ENCODE results near the gene KLHL13.

The KLHL13 gene

GRCh38 chrX:118049713-118050112, 66.9 kb downstream of the KLHL13 start:
- H3K27ac ChIP-seq (ENCODE audit: low read depth, low read length) = no peak overlapping the region
- H3K27me3 ChIP-seq (ENCODE audit: control insufficient read depth, low read length) = no peaks in the 10 kb centered on the region
- H3K4me3 ChIP-seq (ENCODE audit: low read length) = no peak overlapping the region

GRCh38 chrX:118047446-118048186, 69.0 kb downstream of the KLHL13 start:
- Histone ChIP-seq H3K4me2 (ENCODE audit: low read length) (no peak overlapping the region), H3K27ac (ENCODE audit: low read depth, low read length) (no peak overlapping the region), H3K9me3 (ENCODE audit: control insufficient read depth, insufficient read depth, low read length) (no peaks in the 10 kb centered on the region), H3K79me2 (ENCODE audit: control insufficient read depth, low read length) (no peaks in the 10 kb centered on the region), H3K4me1 (ENCODE audit: control insufficient read depth, low read length) (no peaks in the 10 kb centered on the region), H3K4me3 (ENCODE audit: low read length) (no peak overlapping the region), H3F3A (ENCODE audit: control insufficient read depth, insufficient read depth) (no peaks in the 10 kb centered on the region), H3K36me3 (ENCODE audit: control insufficient read depth, low read length) (no peaks in the 10 kb centered on the region), H3K27me3 (ENCODE audit: control insufficient read depth, low read length) (no peaks in the 10 kb centered on the region), H4K20me1 (ENCODE audit: control insufficient read depth, insufficient read depth, low read depth, low read length) (no peaks in the 10 kb centered on the region), H3K9me2 (replicated peaks; ENCODE audit: control insufficient read depth, low read length) (no peaks in the 10 kb centered on the region)
- TF ChIP-seq EZH2phosphoT487 (IDR thresholded peaks at IDR 0.05; ENCODE audit: borderline replicate concordance, low read length) (no peak), CTCF (IDR thresholded peaks at IDR 0.05; ENCODE audit: low read depth, low read length, poor library complexity, severe bottlenecking) (no peak)

More at GRCh38 chrX:118049713-118050112, 66.9 kb downstream of the KLHL13 start:
- Histone ChIP-seq H3K36me3 (ENCODE audit: control insufficient read depth, low read length) (no peaks in the 10 kb centered on the region), H3K9me2 (replicated peaks; ENCODE audit: control insufficient read depth, low read length) (no peaks in the 10 kb centered on the region), H3F3A (ENCODE audit: control insufficient read depth, insufficient read depth) (no peaks in the 10 kb centered on the region), H3K9me3 (ENCODE audit: control insufficient read depth, insufficient read depth, low read length) (no peaks in the 10 kb centered on the region), H4K20me1 (ENCODE audit: control insufficient read depth, insufficient read depth, low read depth, low read length) (no peaks in the 10 kb centered on the region), H3K4me2 (ENCODE audit: low read length) (no peak overlapping the region), H3K4me1 (ENCODE audit: control insufficient read depth, low read length) (no peaks in the 10 kb centered on the region), H3K79me2 (ENCODE audit: control insufficient read depth, low read length) (no peaks in the 10 kb centered on the region)
- TF ChIP-seq EZH2phosphoT487 (IDR thresholded peaks at IDR 0.05; ENCODE audit: borderline replicate concordance, low read length) = no peak
- no peak for TF ChIP-seq CTCF (IDR thresholded peaks at IDR 0.05; ENCODE audit: low read depth, low read length, poor library complexity, severe bottlenecking)

- no peak overlapping the region for H3K27ac ChIP-seq (ENCODE audit: low read depth, low read length)
- H3K4me3 ChIP-seq (ENCODE audit: low read length) = no peak overlapping the region
- H3K4me1 ChIP-seq (ENCODE audit: control insufficient read depth, low read length) = no peaks in the 10 kb centered on the region
- H3K27me3 ChIP-seq (ENCODE audit: control insufficient read depth, low read length) = no peaks in the 10 kb centered on the region
- H3K79me2 ChIP-seq (ENCODE audit: control insufficient read depth, low read length) = no peaks in the 10 kb centered on the region
- H4K20me1 ChIP-seq (ENCODE audit: control insufficient read depth, insufficient read depth, low read depth, low read length) = no peaks in the 10 kb centered on the region
- TF ChIP-seq EZH2phosphoT487 (IDR thresholded peaks at IDR 0.05; ENCODE audit: borderline replicate concordance, low read length) (no peak), CTCF (IDR thresholded peaks at IDR 0.05; ENCODE audit: low read depth, low read length, poor library complexity, severe bottlenecking) (no peak)
- H3K4me2 ChIP-seq (ENCODE audit: low read length) = no peak overlapping the region
- H3F3A ChIP-seq (ENCODE audit: control insufficient read depth, insufficient read depth) = no peaks in the 10 kb centered on the region
- H3K36me3 ChIP-seq (ENCODE audit: control insufficient read depth, low read length) = no peaks in the 10 kb centered on the region
- no peaks in the 10 kb centered on the region for H3K9me2 ChIP-seq (replicated peaks; ENCODE audit: control insufficient read depth, low read length)
- H3K9me3 ChIP-seq (ENCODE audit: control insufficient read depth, insufficient read depth, low read length) = no peaks in the 10 kb centered on the region
Observed at GRCh38 chrX:118039591-118039990, 77.0 kb downstream of the KLHL13 start.

Measured in DOHH2 (cell line).